K562 (cell line): ENCODE measurements around the gene PMP22. TPM values are rescaled to one million over a fixed set of nuclear protein-coding genes. Genes with fewer than 3 reads are reported as not detected.

Source experiments
- ARID1B ChIP-seq: fragments of 450-650 bp; IDR thresholded peaks from 2 replicates; pipeline ENCODE4 v1.6.1; 2016; ENCODE audit warnings: antibody characterized with exemption, mild to moderate bottlenecking, inconsistent platforms
- DPF2 ChIP-seq: fragments of 450-650 bp; IDR thresholded peaks from 2 replicates; pipeline ENCODE4 v1.6.1; 2016
- E2F8 ChIP-seq: fragments of 450-650 bp; IDR thresholded peaks from 2 replicates; pipeline ENCODE4 v1.7.1; 2018; ENCODE audit warnings: mild to moderate bottlenecking, low read depth; ENCODE audit not compliant: partially characterized antibody
- EHMT2 ChIP-seq: fragments of 450-650 bp; IDR thresholded peaks from 2 replicates; pipeline ENCODE4 v1.6.1; 2018; ENCODE audit warnings: antibody characterized with exemption
- ETV1 ChIP-seq: fragments of 450-650 bp; conservative IDR thresholded peaks from 2 replicates; pipeline ENCODE4 v1.6.1; 2016; ENCODE audit warnings: missing genetic modification characterization, control low read depth, low read depth, missing compliant biosample characterization
- HBP1 ChIP-seq: fragments of 450-650 bp; formaldehyde crosslinking; IDR thresholded peaks from 2 replicates; pipeline ENCODE4 v1.4.0; 2022; ENCODE audit warnings: missing genetic modification characterization
- MAFK ChIP-seq: IDR thresholded peaks from 2 replicates; pipeline ENCODE4 v1.6.1; 2011; ENCODE audit warnings: low read length, improper control_type of control experiment
- MYBL2 ChIP-seq, 2 experiments: fragments of 450-650 bp in 1 of 2; sonication (generic) in 1 of 2; formaldehyde crosslinking in 1 of 2; IDR thresholded peaks; 2 replicates each; pipeline versions ENCODE4 v1.6.1 to v1.8.1; 2017 to 2022; ENCODE audit warnings: borderline replicate concordance in 1 of 2, inconsistent platforms in 1 of 2, low read depth in 1 of 2, mild to moderate bottlenecking in 1 of 2, missing genetic modification reagents in 1 of 2, moderate library complexity in 1 of 2
- MYC ChIP-seq, 2 experiments: fragments of 250-450 bp in 1 of 2; sonication (Bioruptor Pico) in 1 of 2; IDR thresholded peaks; 2 replicates each; pipeline versions ENCODE4 v1.5.1 to v1.6.1; 2012 to 2021; ENCODE audit warnings: low read depth in 2 of 2, borderline replicate concordance in 1 of 2, improper control_type of control experiment in 1 of 2, low read length in 1 of 2, mild to moderate bottlenecking in 1 of 2, moderate library complexity in 1 of 2
- NELFE ChIP-seq: IDR thresholded peaks from 2 replicates; pipeline ENCODE4 v1.6.1; 2011; ENCODE audit warnings: mild to moderate bottlenecking; ENCODE audit not compliant: insufficient read depth, insufficient read length
- NONO ChIP-seq, 2 experiments: fragments of 200-400 bp in 1 of 2; fragments of 450-650 bp in 1 of 2; formaldehyde crosslinking in 1 of 2; IDR thresholded peaks; 2 replicates each; pipeline ENCODE4 v1.6.1; 2017; ENCODE audit warnings: low read depth in 2 of 2, mild to moderate bottlenecking in 2 of 2, moderate library complexity in 2 of 2, low read length in 1 of 2
- PRDM10 ChIP-seq: fragments of 450-650 bp; IDR thresholded peaks from 2 replicates; pipeline ENCODE4 v1.6.1; 2018; ENCODE audit not compliant: partially characterized antibody
- SNRNP70 ChIP-seq: fragments of 200-400 bp; formaldehyde crosslinking; optimal IDR thresholded peaks from 2 replicates; pipeline ENCODE3; 2017; ENCODE audit warnings: low read depth, low read length
- YBX1 ChIP-seq: fragments of 450-650 bp; IDR thresholded peaks from 2 replicates; pipeline ENCODE4 v1.7.1; 2016; ENCODE audit warnings: mild to moderate bottlenecking
- ZNF23 ChIP-seq: fragments of 250-450 bp; sonication (Bioruptor Pico); IDR thresholded peaks from 2 replicates; pipeline ENCODE4 v1.4.0; 2020; ENCODE audit warnings: mild to moderate bottlenecking
- polyA plus RNA-seq, 8 experiments: library from polyadenylated mRNA; depleted of rRNA in 4 of 8; stranded (reverse) in 5 of 8; unstranded in 3 of 8; fragments of >200 nt; fragmentation: Nextera tagmentation in 2 of 8; fragmentation: Illumina TruSeq in 1 of 8; extraction: Ambion mirVana in 2 of 8; extraction: Trizol in 1 of 8; gene quantifications; 2 replicates each; pipeline versions ENCODE4 v1.2.1 to v1.2.3, GENCODE V29; 2011 to 2014; ENCODE audit warnings: inconsistent platforms in 1 of 8, missing spikeins in 1 of 8
- total RNA-seq, 7 experiments: library from RNA; depleted of rRNA in 6 of 7; stranded (reverse); fragments of >200 nt in 6 of 7; fragmentation: Illumina TruSeq in 2 of 7; extraction: Trizol in 2 of 7; gene quantifications; 2 replicates each; pipeline versions ENCODE4 v1.2.1 to v1.2.3, GENCODE V29; 2011 to 2021; ENCODE audit warnings: low replicate concordance in 1 of 7
- TF ChIP-seq, protein P1 (sequence below): fragments of 250-450 bp; sonication (Bioruptor Pico); IDR thresholded peaks from 2 replicates; pipeline ENCODE4 v1.4.0; 2020
- TF ChIP-seq, protein P2 (sequence below): fragments of 450-650 bp; formaldehyde crosslinking; IDR thresholded peaks from 2 replicates; pipeline ENCODE4 v1.4.0; 2020; ENCODE audit warnings: mild to moderate bottlenecking, moderate library complexity

Gene PMP22
- total and polyA plus RNA-seq, 9 of the 15 experiments (the other 6 are each of a cell fraction or from before 2014, with no cell fraction given), result 12.6 to 62.3 (median 25.8) TPM

DNA sequence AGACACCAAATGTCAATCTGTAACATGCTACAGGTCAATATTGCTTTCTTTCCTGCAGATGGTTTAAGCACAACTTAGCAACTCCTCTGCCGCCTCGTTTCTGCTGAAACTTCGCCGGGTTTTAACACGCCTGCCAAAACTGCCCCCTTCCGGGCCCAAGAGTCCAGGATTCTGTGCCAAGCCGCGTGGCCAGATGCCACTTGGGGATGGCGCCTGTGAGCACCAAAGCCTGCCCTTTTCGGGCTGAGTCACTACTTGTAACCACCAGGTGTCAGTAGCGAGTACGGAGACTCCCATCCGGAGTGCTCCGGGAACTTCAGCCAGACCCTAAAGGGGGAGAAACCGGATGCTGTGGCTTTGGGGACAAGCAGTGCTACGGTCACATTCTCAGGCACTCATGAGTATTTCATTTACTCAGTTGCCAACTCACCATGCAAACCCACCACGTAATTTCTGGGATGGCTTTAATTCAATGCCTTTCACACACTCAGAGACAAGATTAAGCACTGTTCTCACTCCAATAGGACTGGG lies 7.8 kb downstream of the PMP22 start (continued):
- TF ChIP-seq E2F8 (no peak), YBX1 (no peak), DPF2 (0 out of 2 replicates have a peak, but pooled peaks have one; percentile 10), NELFE (no peak), ZNF23 (CRISPR knock-in tag) (no peak), MAFK (no peak), SNRNP70 (no peak), HBP1 (no peak), NONO (IDR thresholded peaks at IDR 0.05; ENCODE audit: low read depth in 2 of 2, low read length in 1 of 2) (no peak), EHMT2 (no peak), MYC (IDR thresholded peaks at IDR 0.05; ENCODE audit: low read depth, low read length) (peak; percentile 38; the same call in 1 of the 2 replicates), MYC (CRISPR knock-in tag; IDR thresholded peaks at IDR 0.05; ENCODE audit: borderline replicate concordance, low read depth) (no peak), MYBL2 (IDR thresholded peaks at IDR 0.05; ENCODE audit: low read depth) (no peak), MYBL2 (CRISPR knock-in tag; IDR thresholded peaks at IDR 0.05; ENCODE audit: borderline replicate concordance) (no peak), ARID1B (no peak), ETV1 (tag) (peak; percentile 75), PRDM10 (no peak)
- TF ChIP-seq, protein P1, sequence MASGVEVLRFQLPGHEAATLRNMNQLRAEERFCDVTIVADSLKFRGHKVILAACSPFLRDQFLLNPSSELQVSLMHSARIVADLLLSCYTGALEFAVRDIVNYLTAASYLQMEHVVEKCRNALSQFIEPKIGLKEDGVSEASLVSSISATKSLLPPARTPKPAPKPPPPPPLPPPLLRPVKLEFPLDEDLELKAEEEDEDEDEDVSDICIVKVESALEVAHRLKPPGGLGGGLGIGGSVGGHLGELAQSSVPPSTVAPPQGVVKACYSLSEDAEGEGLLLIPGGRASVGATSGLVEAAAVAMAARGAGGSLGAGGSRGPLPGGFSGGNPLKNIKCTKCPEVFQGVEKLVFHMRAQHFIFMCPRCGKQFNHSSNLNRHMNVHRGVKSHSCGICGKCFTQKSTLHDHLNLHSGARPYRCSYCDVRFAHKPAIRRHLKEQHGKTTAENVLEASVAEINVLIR (CRISPR knock-in tag), result no peak
- TF ChIP-seq, protein P2, sequence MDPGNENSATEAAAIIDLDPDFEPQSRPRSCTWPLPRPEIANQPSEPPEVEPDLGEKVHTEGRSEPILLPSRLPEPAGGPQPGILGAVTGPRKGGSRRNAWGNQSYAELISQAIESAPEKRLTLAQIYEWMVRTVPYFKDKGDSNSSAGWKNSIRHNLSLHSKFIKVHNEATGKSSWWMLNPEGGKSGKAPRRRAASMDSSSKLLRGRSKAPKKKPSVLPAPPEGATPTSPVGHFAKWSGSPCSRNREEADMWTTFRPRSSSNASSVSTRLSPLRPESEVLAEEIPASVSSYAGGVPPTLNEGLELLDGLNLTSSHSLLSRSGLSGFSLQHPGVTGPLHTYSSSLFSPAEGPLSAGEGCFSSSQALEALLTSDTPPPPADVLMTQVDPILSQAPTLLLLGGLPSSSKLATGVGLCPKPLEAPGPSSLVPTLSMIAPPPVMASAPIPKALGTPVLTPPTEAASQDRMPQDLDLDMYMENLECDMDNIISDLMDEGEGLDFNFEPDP (CRISPR knock-in tag), result no peak
